ENCODE data around the gene DNAL1. TPM values are rescaled to one million over a fixed set of nuclear protein-coding genes. Genes with fewer than 3 reads are reported as not detected.

Gene DNAL1
- total and polyA plus RNA-seq, 10 of the 15 experiments (the other 5 are each of a cell fraction or from before 2014, with no cell fraction given) = 2.4 to 18.2 (median 7.4) TPM

GRCh38 chr14:73616831-73617230, 28.0 kb upstream of the DNAL1 start:
- SMC1A ChIA-PET (ENCODE audit: uncharacterized antibody, unreplicated experiment) = no interaction called here

DNA sequence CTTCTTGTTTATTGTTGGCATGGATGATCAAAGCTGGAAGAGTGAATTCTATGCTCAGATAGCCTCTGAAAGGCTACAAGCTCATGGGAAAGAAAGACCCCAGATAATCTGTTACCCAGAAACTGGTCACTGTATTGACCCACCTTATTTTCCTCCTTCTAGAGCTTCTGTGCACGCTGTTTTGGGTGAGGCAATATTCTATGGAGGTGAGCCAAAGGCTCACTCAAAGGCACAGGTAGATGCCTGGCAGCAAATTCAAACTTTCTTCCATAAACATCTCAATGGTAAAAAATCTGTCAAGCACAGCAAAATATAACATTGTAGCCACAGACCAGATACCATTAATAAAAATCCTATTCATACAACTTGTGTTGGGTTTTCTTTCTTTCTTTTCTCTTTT, 25.3 kb upstream of the DNAL1 start:
- SMC1A ChIA-PET (ENCODE audit: uncharacterized antibody, unreplicated experiment) = interaction anchor here (1.0 kb wide), 1 partner anchor 11 kb away, joined by 3 read pairs; no protein-coding TSS in a partner anchor
- H3K4me1 ChIP-seq (ENCODE audit: control insufficient read depth, insufficient read depth, low read length) = no peaks in the 10 kb centered on the region
- RAD21 ChIA-PET (ENCODE audit: unreplicated experiment) = interaction anchor here (2.1 kb wide), 1 partner anchor 14 kb away, joined by 7 read pairs; no protein-coding TSS in a partner anchor
- no peak overlapping the region for H3K9ac ChIP-seq (ENCODE audit: control insufficient read depth, insufficient read depth, low read length)
- DNase-seq (ENCODE audit: low read depth, low spot score) (no peak), ATAC-seq (no peak), FAIRE-seq (no peak)
- no peak overlapping the region for H3K4me2 ChIP-seq (ENCODE audit: control insufficient read depth, insufficient read depth)
- in situ Hi-C loops (cut with MboI) (no loop called here), intact Hi-C loops (cut with micrococcal nuclease; ENCODE audit: unreplicated experiment) (no loop called here)
- H2AFZ ChIP-seq (ENCODE audit: control insufficient read depth, low read depth, low read length) = no peak overlapping the region
- BruUV-seq (replicated peaks) = no TSS peak
- H3K4me3 ChIP-seq = no peak overlapping the region
- POLR2A ChIA-PET = no interaction called here
- no peak overlapping the region for H3K27ac ChIP-seq (ENCODE audit: control insufficient read depth, insufficient read depth)
- H3K79me2 ChIP-seq (ENCODE audit: control insufficient read depth, insufficient read depth, low read length) = no peaks in the 10 kb centered on the region
- whole genome bisulfite sequencing (ENCODE audit: insufficient coverage, insufficient replicate concordance, low lambda C conversion rate, missing lambda C conversion rate) = 57% methylated on average over 1 of the region's 1 CpG
- H3K27me3 ChIP-seq (replicated peaks in 1 of 2; ENCODE audit: control insufficient read depth in 2 of 2, insufficient read depth in 2 of 2, low read length in 1 of 2) = no peaks in the 10 kb centered on the region
- no peaks in the 10 kb centered on the region for H3K9me3 ChIP-seq (replicated peaks; ENCODE audit: control insufficient read depth, insufficient read depth, low read length)
- CTCF ChIA-PET = interaction anchor here (0.6 to 1.6 kb wide), 2 partner anchors 13 to 49 kb away, joined by 4 to 6 read pairs; no protein-coding TSS in a partner anchor
- H4K20me1 ChIP-seq (ENCODE audit: control insufficient read depth, insufficient read depth) = no peaks in the 10 kb centered on the region
- no peaks in the 10 kb centered on the region for H3K36me3 ChIP-seq (ENCODE audit: control insufficient read depth in 2 of 2, insufficient read depth in 2 of 2, low read length in 1 of 2)
- TF ChIP-seq, protein P1, sequence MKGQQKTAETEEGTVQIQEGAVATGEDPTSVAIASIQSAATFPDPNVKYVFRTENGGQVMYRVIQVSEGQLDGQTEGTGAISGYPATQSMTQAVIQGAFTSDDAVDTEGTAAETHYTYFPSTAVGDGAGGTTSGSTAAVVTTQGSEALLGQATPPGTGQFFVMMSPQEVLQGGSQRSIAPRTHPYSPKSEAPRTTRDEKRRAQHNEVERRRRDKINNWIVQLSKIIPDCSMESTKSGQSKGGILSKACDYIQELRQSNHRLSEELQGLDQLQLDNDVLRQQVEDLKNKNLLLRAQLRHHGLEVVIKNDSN (IDR thresholded peaks at IDR 0.05; ENCODE audit: borderline replicate concordance, extremely low read length, insufficient read depth, low read depth, low read length) = no peak
- TF ChIP-seq, protein P2, sequence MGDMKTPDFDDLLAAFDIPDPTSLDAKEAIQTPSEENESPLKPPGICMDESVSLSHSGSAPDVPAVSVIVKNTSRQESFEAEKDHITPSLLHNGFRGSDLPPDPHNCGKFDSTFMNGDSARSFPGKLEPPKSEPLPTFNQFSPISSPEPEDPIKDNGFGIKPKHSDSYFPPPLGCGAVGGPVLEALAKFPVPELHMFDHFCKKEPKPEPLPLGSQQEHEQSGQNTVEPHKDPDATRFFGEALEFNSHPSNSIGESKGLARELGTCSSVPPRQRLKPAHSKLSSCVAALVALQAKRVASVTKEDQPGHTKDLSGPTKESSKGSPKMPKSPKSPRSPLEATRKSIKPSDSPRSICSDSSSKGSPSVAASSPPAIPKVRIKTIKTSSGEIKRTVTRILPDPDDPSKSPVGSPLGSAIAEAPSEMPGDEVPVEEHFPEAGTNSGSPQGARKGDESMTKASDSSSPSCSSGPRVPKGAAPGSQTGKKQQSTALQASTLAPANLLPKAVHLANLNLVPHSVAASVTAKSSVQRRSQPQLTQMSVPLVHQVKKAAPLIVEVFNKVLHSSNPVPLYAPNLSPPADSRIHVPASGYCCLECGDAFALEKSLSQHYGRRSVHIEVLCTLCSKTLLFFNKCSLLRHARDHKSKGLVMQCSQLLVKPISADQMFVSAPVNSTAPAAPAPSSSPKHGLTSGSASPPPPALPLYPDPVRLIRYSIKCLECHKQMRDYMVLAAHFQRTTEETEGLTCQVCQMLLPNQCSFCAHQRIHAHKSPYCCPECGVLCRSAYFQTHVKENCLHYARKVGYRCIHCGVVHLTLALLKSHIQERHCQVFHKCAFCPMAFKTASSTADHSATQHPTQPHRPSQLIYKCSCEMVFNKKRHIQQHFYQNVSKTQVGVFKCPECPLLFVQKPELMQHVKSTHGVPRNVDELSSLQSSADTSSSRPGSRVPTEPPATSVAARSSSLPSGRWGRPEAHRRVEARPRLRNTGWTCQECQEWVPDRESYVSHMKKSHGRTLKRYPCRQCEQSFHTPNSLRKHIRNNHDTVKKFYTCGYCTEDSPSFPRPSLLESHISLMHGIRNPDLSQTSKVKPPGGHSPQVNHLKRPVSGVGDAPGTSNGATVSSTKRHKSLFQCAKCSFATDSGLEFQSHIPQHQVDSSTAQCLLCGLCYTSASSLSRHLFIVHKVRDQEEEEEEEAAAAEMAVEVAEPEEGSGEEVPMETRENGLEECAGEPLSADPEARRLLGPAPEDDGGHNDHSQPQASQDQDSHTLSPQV (IDR thresholded peaks at IDR 0.05) = no peak
- TF ChIP-seq MYB (IDR thresholded peaks at IDR 0.05; ENCODE audit: borderline replicate concordance, low read depth, low read length) (no peak), TBL1XR1 (IDR thresholded peaks at IDR 0.05; ENCODE audit: low read depth, low read length) (no peak), SMC3 (IDR thresholded peaks at IDR 0.05; ENCODE audit: borderline replicate concordance, low read length) (no peak), GABPA (IDR thresholded peaks at IDR 0.05; ENCODE audit: low read depth) (no peak), JUNB (IDR thresholded peaks at IDR 0.05) (no peak), MXI1 (IDR thresholded peaks at IDR 0.05; ENCODE audit: low read depth, low read length) (no peak)
- TF ChIP-seq, protein P3, sequence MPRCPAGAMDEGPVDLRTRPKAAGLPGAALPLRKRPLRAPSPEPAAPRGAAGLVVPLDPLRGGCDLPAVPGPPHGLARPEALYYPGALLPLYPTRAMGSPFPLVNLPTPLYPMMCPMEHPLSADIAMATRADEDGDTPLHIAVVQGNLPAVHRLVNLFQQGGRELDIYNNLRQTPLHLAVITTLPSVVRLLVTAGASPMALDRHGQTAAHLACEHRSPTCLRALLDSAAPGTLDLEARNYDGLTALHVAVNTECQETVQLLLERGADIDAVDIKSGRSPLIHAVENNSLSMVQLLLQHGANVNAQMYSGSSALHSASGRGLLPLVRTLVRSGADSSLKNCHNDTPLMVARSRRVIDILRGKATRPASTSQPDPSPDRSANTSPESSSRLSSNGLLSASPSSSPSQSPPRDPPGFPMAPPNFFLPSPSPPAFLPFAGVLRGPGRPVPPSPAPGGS (IDR thresholded peaks at IDR 0.05; ENCODE audit: borderline replicate concordance, insufficient read depth, low read depth, low read length, poor library complexity, severe bottlenecking) = no peak

More at GRCh38 chr14:73616831-73617230, 28.0 kb upstream of the DNAL1 start:
- Histone ChIP-seq H3K9ac (ENCODE audit: control insufficient read depth, insufficient read depth, low read length) (no peak overlapping the region), H3K27me3 (replicated peaks in 1 of 2; ENCODE audit: control insufficient read depth in 2 of 2, insufficient read depth in 2 of 2, low read length in 1 of 2) (peaks cover 2 to 4% of the 10 kb centered on the region in 2 experiments; a peak in 2 of 4 replicates), H2AFZ (ENCODE audit: control insufficient read depth, low read depth, low read length) (no peak overlapping the region), H3K79me2 (ENCODE audit: control insufficient read depth, insufficient read depth, low read length) (no peaks in the 10 kb centered on the region), H3K27ac (ENCODE audit: control insufficient read depth, insufficient read depth) (no peak overlapping the region), H3K4me1 (ENCODE audit: control insufficient read depth, insufficient read depth, low read length) (no peaks in the 10 kb centered on the region; the same call in 1 of the 2 replicates), H4K20me1 (ENCODE audit: control insufficient read depth, insufficient read depth) (no peaks in the 10 kb centered on the region), H3K36me3 (ENCODE audit: control insufficient read depth in 2 of 2, insufficient read depth in 2 of 2, low read length in 1 of 2) (no peaks in the 10 kb centered on the region), H3K4me2 (ENCODE audit: control insufficient read depth, insufficient read depth) (no peak overlapping the region), H3K4me3 (no peak overlapping the region), H3K9me3 (replicated peaks; ENCODE audit: control insufficient read depth, insufficient read depth, low read length) (no peaks in the 10 kb centered on the region)
- intact Hi-C loops (cut with micrococcal nuclease; ENCODE audit: unreplicated experiment) (no loop called here), in situ Hi-C loops (cut with MboI) (no loop called here)
- ATAC-seq (no peak), FAIRE-seq (no peak), DNase-seq (ENCODE audit: low read depth, low spot score) (no peak)
- CTCF ChIA-PET = no interaction called here
- POLR2A ChIA-PET = interaction anchor here (1.4 kb wide), 1 partner anchor 10 kb away, joined by 11 read pairs; no protein-coding TSS in a partner anchor
- TF ChIP-seq PML (IDR thresholded peaks at IDR 0.05; ENCODE audit: low read length) (no peak), SIX5 (IDR thresholded peaks at IDR 0.05; ENCODE audit: low read depth, low read length, severe bottlenecking) (no peak), TARDBP (IDR thresholded peaks at IDR 0.05; ENCODE audit: borderline replicate concordance) (no peak), RCOR1 (conservative IDR thresholded peaks at IDR 0.05; ENCODE audit: low read depth, low read length) (no peak), ZNF24 (IDR thresholded peaks at IDR 0.05) (no peak)
- 54% methylated on average over 4 of the region's 4 CpGs for WGBS (ENCODE audit: insufficient coverage, insufficient replicate concordance, low lambda C conversion rate, missing lambda C conversion rate)
- RAD21 ChIA-PET (ENCODE audit: unreplicated experiment) = no interaction called here
- no TSS peak for BruUV-seq (replicated peaks)

All from GM12878 (cell line).